ENCODE results near the gene DNAJC9. TPM values are rescaled to one million over a fixed set of nuclear protein-coding genes. Genes with fewer than 3 reads are reported as not detected.

The DNAJC9 gene
- total and polyA plus RNA-seq, 9 donors = 13.3 to 24.3 (median 16.4) TPM

DNA sequence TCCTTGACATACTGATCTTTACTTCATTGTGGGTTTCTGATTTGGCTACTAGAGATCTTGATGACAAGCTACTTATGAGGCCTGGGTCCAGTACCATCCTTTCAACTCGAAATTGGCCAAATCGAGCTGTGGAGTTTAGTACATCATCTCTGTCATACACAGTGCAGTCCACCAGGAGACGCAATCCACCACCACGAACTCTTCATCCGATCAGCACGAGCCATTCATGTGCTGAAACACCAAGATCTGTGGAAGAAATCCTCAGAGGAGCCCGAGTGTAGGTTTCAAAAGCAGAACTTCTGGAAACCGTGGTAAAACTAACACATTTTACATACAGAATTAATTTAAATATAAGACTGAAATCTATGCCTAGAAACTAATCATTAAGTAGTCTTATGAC, 14.2 kb downstream of the DNAJC9 start:
- H3K9me3 ChIP-seq = no peaks in the 10 kb centered on the region
- no peak for TF ChIP-seq EP300 (IDR thresholded peaks at IDR 0.05)
- TF ChIP-seq POLR2A (IDR thresholded peaks at IDR 0.05) = no peak
- no peak for TF ChIP-seq CTCF (IDR thresholded peaks at IDR 0.05)
- no peak overlapping the region for H3K27ac ChIP-seq
- no peak for DNase-seq
- H3K36me3 ChIP-seq = no peaks in the 10 kb centered on the region
- no peaks in the 10 kb centered on the region for H3K27me3 ChIP-seq
- intact Hi-C loops (cut with DNase I) = no loop called here
- H3K4me1 ChIP-seq (ENCODE audit: insufficient read depth) = peaks cover 4% of the 10 kb centered on the region
- 86 to 88% (median 86%) methylated on average over 8 of the region's 8 CpGs for WGBS, 3 donors
- H3K4me3 ChIP-seq = no peak overlapping the region

DNA sequence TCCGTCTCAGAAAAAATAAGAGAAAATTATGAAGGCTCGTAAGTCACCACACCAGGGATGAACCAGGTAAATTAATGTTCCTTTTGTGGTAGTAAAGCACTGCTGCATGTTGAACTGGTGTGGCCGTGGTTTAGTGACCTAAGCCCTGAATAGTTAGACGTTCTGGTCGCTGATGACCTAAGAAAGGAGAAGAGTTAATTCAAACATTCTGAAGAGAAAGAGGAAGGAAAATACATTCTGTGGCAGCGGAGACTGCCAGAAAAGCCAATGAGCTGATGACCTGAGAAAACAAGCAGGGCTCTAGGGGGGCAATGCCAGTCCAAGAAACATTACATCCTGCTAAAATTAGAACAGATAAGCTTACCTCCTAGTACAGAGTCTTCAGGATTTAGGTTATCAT, 17.5 kb downstream of the DNAJC9 start:
- no peak overlapping the region for H3K4me3 ChIP-seq
- intact Hi-C loops (cut with DNase I) = no loop called here
- H3K27me3 ChIP-seq = no peaks in the 10 kb centered on the region
- 85 to 87% (median 86%) methylated on average over 6 of the region's 6 CpGs for WGBS, 3 donors
- no peaks in the 10 kb centered on the region for H3K9me3 ChIP-seq
- no peak overlapping the region for H3K27ac ChIP-seq
- no peaks in the 10 kb centered on the region for H3K36me3 ChIP-seq
- no peak for DNase-seq
- TF ChIP-seq EP300 (IDR thresholded peaks at IDR 0.05) = no peak
- no peak for TF ChIP-seq POLR2A (IDR thresholded peaks at IDR 0.05)
- no peak for TF ChIP-seq CTCF (IDR thresholded peaks at IDR 0.05)
- peaks cover 4% of the 10 kb centered on the region for H3K4me1 ChIP-seq (ENCODE audit: insufficient read depth)

GRCh38 chr10:73228247-73228646, 18.8 kb downstream of the DNAJC9 start:
- no peaks in the 10 kb centered on the region for H3K36me3 ChIP-seq
- peaks cover 4% of the 10 kb centered on the region for H3K4me1 ChIP-seq (ENCODE audit: insufficient read depth)
- no peaks in the 10 kb centered on the region for H3K9me3 ChIP-seq
- DNase-seq = no peak
- 17 to 45% (median 23%) methylated on average over 3 of the region's 3 CpGs for WGBS, 3 donors
- H3K27me3 ChIP-seq = no peaks in the 10 kb centered on the region
- TF ChIP-seq EP300 (IDR thresholded peaks at IDR 0.05) (no peak), POLR2A (IDR thresholded peaks at IDR 0.05) (no peak), CTCF (IDR thresholded peaks at IDR 0.05) (no peak)
- no peak overlapping the region for H3K4me3 ChIP-seq
- intact Hi-C loops (cut with DNase I) = no loop called here
- H3K27ac ChIP-seq = peak overlapping the region in 1 of 2 donors; percentile 3

DNA sequence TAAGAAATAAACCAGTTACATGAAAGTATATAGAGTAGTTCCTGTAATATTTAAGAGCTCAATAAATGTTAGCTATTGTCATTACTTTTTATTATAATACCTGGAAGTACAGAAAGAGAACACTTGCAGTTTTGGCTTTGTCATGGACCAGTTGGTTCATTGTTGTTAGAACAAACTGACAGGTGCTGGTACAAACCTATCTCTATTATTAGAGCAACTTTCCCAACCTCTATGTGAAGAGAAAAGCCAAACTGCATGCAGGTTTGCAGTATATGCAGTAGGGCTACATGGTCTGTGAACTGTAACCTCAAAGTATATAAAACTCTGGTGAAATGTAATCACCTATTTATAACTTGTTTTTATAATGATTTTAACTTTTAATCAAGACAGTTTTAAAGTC, 20.4 kb downstream of the DNAJC9 start:
- intact Hi-C loops (cut with DNase I) = no loop called here
- no peak for DNase-seq
- Histone ChIP-seq H3K36me3 (no peaks in the 10 kb centered on the region), H3K4me3 (no peak overlapping the region), H3K27ac (no peak overlapping the region), H3K9me3 (no peaks in the 10 kb centered on the region), H3K4me1 (ENCODE audit: insufficient read depth) (peaks cover 4% of the 10 kb centered on the region), H3K27me3 (no peaks in the 10 kb centered on the region)
- no peak for TF ChIP-seq CTCF (IDR thresholded peaks at IDR 0.05)

- Histone ChIP-seq H3K4me3 (no peak overlapping the region), H3K27me3 (no peaks in the 10 kb centered on the region), H3K4me1 (ENCODE audit: insufficient read depth) (peaks cover 4% of the 10 kb centered on the region), H3K9me3 (no peaks in the 10 kb centered on the region), H3K27ac (no peak overlapping the region), H3K36me3 (no peaks in the 10 kb centered on the region)
- intact Hi-C loops (cut with DNase I) = no loop called here
- DNase-seq = no peak
- no peak for TF ChIP-seq POLR2A (IDR thresholded peaks at IDR 0.05)
- no peak for TF ChIP-seq CTCF (IDR thresholded peaks at IDR 0.05)
- no peak for TF ChIP-seq EP300 (IDR thresholded peaks at IDR 0.05)
Measured at GRCh38 chr10:73225518-73225917, 21.5 kb downstream of the DNAJC9 start.

Data from ovary (tissue), 9 donors.